HG03175 (cell line): ENCODE data around the gene TNNC2.

Experiments
- ATAC-seq: cut with Tn5 transposase; IDR thresholded peaks from one replicate; pipeline ENCODE4 v1.9.1; 2021; ENCODE audit warnings: mild to moderate bottlenecking, moderate library complexity; ENCODE audit not compliant: unreplicated experiment

Gene TNNC2

GRCh38 chr20:45788351-45788750, 38.8 kb downstream of the TNNC2 start:
- ATAC-seq: no peak

- ATAC-seq: no peak
These were observed 43.3 kb downstream of the TNNC2 start for GRCh38 chr20:45783656-45784294.

GRCh38 chr20:45782890-45783289, 44.2 kb downstream of the TNNC2 start:
- ATAC-seq: no peak

- no peak for ATAC-seq
These were observed 45.7 kb downstream of the TNNC2 start for GRCh38 chr20:45781391-45781931.

GRCh38 chr20:45780159-45780558, 47.0 kb downstream of the TNNC2 start:
- ATAC-seq: no peak

GRCh38 chr20:45779011-45779915, 47.8 kb downstream of the TNNC2 start:
- ATAC-seq: no peak

- no peak for ATAC-seq
These were observed 50.2 kb downstream of the TNNC2 start for GRCh38 chr20:45776931-45777330.

GRCh38 chr20:45775411-45775810, 51.7 kb downstream of the TNNC2 start:
- no peak for ATAC-seq

- ATAC-seq: no peak
These were observed 52.2 kb downstream of the TNNC2 start for GRCh38 chr20:45774945-45775344.
